Measurements from ENCODE around the gene SYT8.

Gene SYT8

GRCh38 chr11:1847926-1848639 lies 13.3 kb downstream of the SYT8 start:
- Mint-ChIP-seq H3K27me3 (ENCODE audit: low read depth) (peaks cover 6% of the 10 kb centered on the region), H3K36me3 (ENCODE audit: low read depth) (no peaks in the 10 kb centered on the region), H3K4me1 (peaks cover 35% of the 10 kb centered on the region), H3K9me3 (no peaks in the 10 kb centered on the region), H3K27ac (peak overlapping the region; percentile 10 to 56 (median 37)), H3K4me3 (no peak overlapping the region)
- TF ChIP-seq CTCF (IDR thresholded peaks at IDR 0.05; ENCODE audit: unreplicated experiment in 3 of 3) = no peak

GRCh38 chr11:1848640-1849430 lies 14.0 kb downstream of the SYT8 start:
- no peaks in the 10 kb centered on the region for H3K36me3 Mint-ChIP-seq (ENCODE audit: low read depth)
- no peak for TF ChIP-seq CTCF (IDR thresholded peaks at IDR 0.05; ENCODE audit: unreplicated experiment in 3 of 3)
- H3K9me3 Mint-ChIP-seq = no peaks in the 10 kb centered on the region
- peak overlapping the region in 1 of 3 experiments; percentile 40 for H3K27ac Mint-ChIP-seq
- H3K4me1 Mint-ChIP-seq = peaks cover 29% of the 10 kb centered on the region
- peaks cover 6% of the 10 kb centered on the region for H3K27me3 Mint-ChIP-seq (ENCODE audit: low read depth)
- no peak overlapping the region for H3K4me3 Mint-ChIP-seq

GRCh38 chr11:1851468-1852180 lies 16.8 kb downstream of the SYT8 start:
- peak overlapping the region in 1 of 3 experiments; percentile 14 for H3K27ac Mint-ChIP-seq
- no peak for TF ChIP-seq CTCF (IDR thresholded peaks at IDR 0.05; ENCODE audit: unreplicated experiment in 3 of 3)
- no peaks in the 10 kb centered on the region for H3K36me3 Mint-ChIP-seq (ENCODE audit: low read depth)
- H3K4me1 Mint-ChIP-seq = peaks cover 13% of the 10 kb centered on the region
- H3K9me3 Mint-ChIP-seq = no peaks in the 10 kb centered on the region
- H3K4me3 Mint-ChIP-seq = no peak overlapping the region
- no peaks in the 10 kb centered on the region for H3K27me3 Mint-ChIP-seq (ENCODE audit: low read depth)

- H3K36me3 Mint-ChIP-seq (ENCODE audit: low read depth) = no peaks in the 10 kb centered on the region
- H3K9me3 Mint-ChIP-seq = no peaks in the 10 kb centered on the region
- TF ChIP-seq CTCF (IDR thresholded peaks at IDR 0.05; ENCODE audit: unreplicated experiment in 3 of 3) = no peak
- H3K27me3 Mint-ChIP-seq (ENCODE audit: low read depth) = no peaks in the 10 kb centered on the region
- H3K4me3 Mint-ChIP-seq = no peak overlapping the region
- H3K27ac Mint-ChIP-seq = peak overlapping the region in 1 of 3 experiments; percentile 14
- H3K4me1 Mint-ChIP-seq = peaks cover 8% of the 10 kb centered on the region
Measured at GRCh38 chr11:1852271-1852876, 17.6 kb downstream of the SYT8 start.

GRCh38 chr11:1852877-1853276 lies 18.1 kb downstream of the SYT8 start, which contains the start of gene LSP1:
TSS of gene LSP1 (plus strand) at chr11:1853084. CDS start at chr11:1853145, 61 bp downstream.
- Mint-ChIP-seq H3K4me3 (no peak within 1 kb of the TSS), H3K9me3 (no peaks in the 10 kb centered on the region), H3K27ac (peak within 1 kb of the TSS in 1 of 3 experiments; percentile 14), H3K27me3 (ENCODE audit: low read depth) (no peaks in the 10 kb centered on the region), H3K36me3 (ENCODE audit: low read depth) (no peaks in the 10 kb centered on the region), H3K4me1 (peaks cover 4% of the 10 kb centered on the region)
- TF ChIP-seq CTCF (IDR thresholded peaks at IDR 0.05; ENCODE audit: unreplicated experiment in 3 of 3) = no peak
